DOHH2 (cell line): ENCODE data around the gene SMYD1.

ENCODE experiments used
- CTCF ChIP-seq: fragments of 200-600 bp; sonication (generic); IDR thresholded peaks from one replicate; pipeline ENCODE4 v1.5.1; 2014; ENCODE audit warnings: antibody characterized with exemption, mild to moderate bottlenecking, low read depth, low read length; ENCODE audit not compliant: poor library complexity, severe bottlenecking
- EZH2phosphoT487 ChIP-seq: fragments of 200-600 bp; sonication (generic); IDR thresholded peaks from 2 replicates; pipeline ENCODE4 v1.6.1; 2017; ENCODE audit warnings: borderline replicate concordance, mild to moderate bottlenecking, antibody characterized with exemption, low read length, moderate library complexity, mixed read lengths

GRCh38 chr2:88071365-88071764 lies 3.7 kb downstream of the SMYD1 start:
- TF ChIP-seq CTCF (no peak), EZH2phosphoT487 (no peak)
